ENCODE measurements around the gene SMCO1.
"Not testable (repeated sequence)": the region's sequence is repeated elsewhere in the genome, so short reads cannot be mapped to it uniquely, and the experiment has no call there.

Gene SMCO1

GRCh38 chr3:196493292-196493691 is 21.9 kb downstream of the SMCO1 start:
- DNase-seq (ENCODE audit: extremely low read depth, low read depth), result no peak
- no peak overlapping the region for H3K4me3 ChIP-seq (replicated peaks; ENCODE audit: low read depth, low read length)
- TF ChIP-seq CTCF (IDR thresholded peaks at IDR 0.05; ENCODE audit: low read depth, low read length, missing control alignments), result no peak

GRCh38 chr3:196492080-196492479 is 23.1 kb downstream of the SMCO1 start:
- no peak for DNase-seq (ENCODE audit: extremely low read depth, low read depth)
- TF ChIP-seq CTCF (IDR thresholded peaks at IDR 0.05; ENCODE audit: low read depth, low read length, missing control alignments), result no peak
- H3K4me3 ChIP-seq (replicated peaks; ENCODE audit: low read depth, low read length), result no peak overlapping the region

DNA sequence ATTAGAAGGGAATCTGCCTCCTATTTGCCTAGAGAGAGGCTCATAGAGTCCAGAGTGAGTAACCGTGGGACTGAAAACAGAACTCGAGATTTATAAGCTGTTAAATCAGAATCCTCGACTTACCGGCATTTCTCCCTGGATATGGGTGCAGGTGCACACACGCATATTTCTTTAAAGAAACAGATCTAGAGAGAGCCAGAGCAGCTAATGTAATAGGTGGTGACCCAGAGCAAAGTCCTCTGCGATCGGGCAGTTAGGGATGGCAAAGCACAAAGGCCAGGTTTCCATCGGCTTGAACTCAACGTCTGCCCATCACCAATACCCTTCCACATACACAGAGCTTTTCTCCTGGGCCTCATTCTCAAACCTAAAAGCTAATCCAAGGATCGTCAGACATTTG is 25.4 kb downstream of the SMCO1 start:
- DNase-seq (ENCODE audit: extremely low read depth, low read depth), result no peak
- no peak overlapping the region for H3K4me3 ChIP-seq (replicated peaks; ENCODE audit: low read depth, low read length)
- TF ChIP-seq CTCF (IDR thresholded peaks at IDR 0.05; ENCODE audit: low read depth, low read length, missing control alignments), result no peak

DNA sequence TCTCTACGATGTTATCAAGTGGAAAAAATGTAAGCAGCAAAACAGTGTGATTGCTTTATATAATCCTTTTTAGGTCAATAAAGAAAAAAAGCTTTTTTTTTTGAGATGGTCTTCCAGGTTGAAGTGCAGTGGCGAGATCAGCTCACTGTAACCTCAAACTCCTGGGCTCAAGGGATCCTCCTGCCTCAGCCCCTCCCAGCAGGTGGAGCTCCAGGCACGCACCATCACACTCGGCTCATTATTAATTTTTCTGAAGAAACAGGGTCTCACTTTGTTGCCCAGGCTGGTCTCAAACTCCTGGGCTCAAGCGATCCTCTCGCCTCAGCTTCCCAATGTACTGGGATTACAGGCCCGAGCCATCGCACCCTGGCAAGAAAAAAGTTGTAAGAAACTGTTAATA is 28.9 kb downstream of the SMCO1 start:
- no peak for DNase-seq (ENCODE audit: extremely low read depth, low read depth)
- TF ChIP-seq CTCF (IDR thresholded peaks at IDR 0.05; ENCODE audit: low read depth, low read length, missing control alignments), result peak; percentile 36
- H3K4me3 ChIP-seq (replicated peaks; ENCODE audit: low read depth, low read length), result no peak overlapping the region

- H3K4me3 ChIP-seq (replicated peaks; ENCODE audit: low read depth, low read length), result no peak overlapping the region
- no peak for DNase-seq (ENCODE audit: extremely low read depth, low read depth)
These were observed 37.5 kb downstream of the SMCO1 start for GRCh38 chr3:196477678-196478077.

GRCh38 chr3:196472286-196472685 is 42.9 kb downstream of the SMCO1 start:
- DNase-seq (ENCODE audit: extremely low read depth, low read depth), result no peak
- no peak overlapping the region for H3K4me3 ChIP-seq (replicated peaks; ENCODE audit: low read depth, low read length)
- no peak for TF ChIP-seq CTCF (IDR thresholded peaks at IDR 0.05; ENCODE audit: low read depth, low read length, missing control alignments)

More at GRCh38 chr3:196477678-196478077, 37.5 kb downstream of the SMCO1 start:
- no peak for TF ChIP-seq CTCF (IDR thresholded peaks at IDR 0.05; ENCODE audit: low read depth, low read length, missing control alignments)

GRCh38 chr3:196471551-196471950 is 43.6 kb downstream of the SMCO1 start:
- TF ChIP-seq CTCF (IDR thresholded peaks at IDR 0.05; ENCODE audit: low read depth, low read length, missing control alignments), result no peak
- DNase-seq (ENCODE audit: extremely low read depth, low read depth), result no peak

GRCh38 chr3:196470182-196470581 is 45.0 kb downstream of the SMCO1 start:
- not testable (repeated sequence) for DNase-seq (ENCODE audit: extremely low read depth, low read depth)

More at GRCh38 chr3:196471551-196471950, 43.6 kb downstream of the SMCO1 start:
- no peak overlapping the region for H3K4me3 ChIP-seq (replicated peaks; ENCODE audit: low read depth, low read length)

More at GRCh38 chr3:196470182-196470581, 45.0 kb downstream of the SMCO1 start:
- not testable (repeated sequence) for H3K4me3 ChIP-seq (replicated peaks; ENCODE audit: low read depth, low read length)

Data from HFF-Myc (cell line).